GM12801 (cell line): ENCODE measurements around the gene PRG2.

Source experiments
- CTCF ChIP-seq: IDR thresholded peaks from one replicate; pipeline ENCODE4 v1.5.1; 2011; ENCODE audit warnings: control low read depth; ENCODE audit not compliant: insufficient read length; ENCODE audit errors: extremely low read depth

Gene PRG2

GRCh38 chr11:57347336-57347735, 43.1 kb downstream of the PRG2 start:
- no peak for TF ChIP-seq CTCF

- no peak for TF ChIP-seq CTCF
Measured at GRCh38 chr11:57345555-57346211, 44.8 kb downstream of the PRG2 start.

DNA sequence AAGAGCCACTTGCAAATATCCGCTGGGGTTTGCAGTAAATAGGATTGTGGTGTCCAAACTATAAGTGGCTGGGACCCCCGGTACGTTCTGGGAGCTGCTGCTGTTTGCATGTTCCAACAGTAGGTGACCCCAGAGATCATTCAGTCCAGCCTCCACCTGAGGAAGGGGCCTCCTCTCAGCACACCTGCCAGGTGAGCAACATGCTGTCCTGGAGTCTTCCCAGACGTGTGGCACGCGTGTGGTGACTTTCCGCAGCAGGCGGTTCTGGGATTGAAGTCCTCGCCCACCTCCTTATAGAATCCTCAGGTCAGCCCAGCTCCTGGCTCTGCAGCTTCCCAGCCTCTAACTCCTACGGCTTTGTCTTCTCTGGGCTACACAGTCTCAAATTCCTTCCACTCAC, 45.6 kb downstream of the PRG2 start:
- TF ChIP-seq CTCF: no peak

- TF ChIP-seq CTCF: no peak
Measured at GRCh38 chr11:57343825-57344224, 46.6 kb downstream of the PRG2 start.

GRCh38 chr11:57342702-57343101, 47.7 kb downstream of the PRG2 start:
- no peak for TF ChIP-seq CTCF

GRCh38 chr11:57341250-57341808, 49.1 kb downstream of the PRG2 start:
- no peak for TF ChIP-seq CTCF

DNA sequence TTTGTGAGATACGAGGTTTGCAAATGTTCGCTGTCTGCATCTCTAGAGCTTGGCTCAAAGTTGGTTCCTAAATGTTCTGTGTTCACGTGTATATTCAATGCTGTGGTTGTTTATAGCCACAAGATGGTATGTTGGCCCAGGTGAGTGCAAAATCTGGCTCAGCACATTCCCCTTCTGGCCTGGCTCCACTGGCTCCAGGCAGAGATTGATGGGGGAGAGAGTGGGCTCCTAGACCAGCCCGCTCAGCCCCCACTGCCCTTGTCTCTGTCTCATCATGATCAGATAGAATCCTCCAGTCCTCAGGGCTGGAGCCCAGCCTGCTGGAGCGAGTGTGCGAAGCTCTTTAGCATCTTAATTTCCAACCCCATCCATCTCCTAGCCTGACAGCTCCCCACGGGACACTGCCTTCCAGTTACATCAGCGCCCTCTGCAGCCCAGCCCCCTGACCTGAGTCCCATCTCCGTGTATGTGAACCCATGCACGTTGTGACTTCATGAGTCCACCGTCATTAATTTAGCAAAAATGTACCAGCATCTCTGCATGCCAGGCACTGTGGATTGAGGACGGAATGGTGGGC, 50.3 kb downstream of the PRG2 start:
- TF ChIP-seq CTCF: no peak
